NCI-H2107 (cell line): ENCODE data around the gene HSPE1.
"Not testable (repeated sequence)": the region's sequence is repeated elsewhere in the genome, so short reads cannot be mapped to it uniquely, and the experiment has no call there.

Source experiments
- DNase-seq: peaks from one replicate; lab custom pipeline; 2025; lab: John Stamatoyannopoulos, UW

The HSPE1 gene

GRCh38 chr2:197498235-197498936, 1.8 kb upstream of the HSPE1 start:
- DNase-seq = no peak

GRCh38 chr2:197498937-197499593, 1.1 kb upstream of the HSPE1 start:
- peak; percentile 20 for DNase-seq

GRCh38 chr2:197500503-197501131, 438 bp downstream of the HSPE1 start:
- DNase-seq = no peak

GRCh38 chr2:197502201-197502600, 2.0 kb downstream of the HSPE1 start:
- no peak for DNase-seq

- DNase-seq = no peak
These were observed 2.5 kb downstream of the HSPE1 start for GRCh38 chr2:197502685-197503084.

- DNase-seq = no peak
These were observed 3.8 kb downstream of the HSPE1 start for GRCh38 chr2:197504000-197504399.

GRCh38 chr2:197504512-197504911, 4.3 kb downstream of the HSPE1 start:
- no peak for DNase-seq

GRCh38 chr2:197506658-197507057, 6.5 kb downstream of the HSPE1 start:
- no peak for DNase-seq

- no peak for DNase-seq
These were observed 13.7 kb downstream of the HSPE1 start for GRCh38 chr2:197513915-197514314.

GRCh38 chr2:197514754-197515153, 14.6 kb downstream of the HSPE1 start:
- DNase-seq = no peak

- no peak for DNase-seq
These were observed 15.1 kb downstream of the HSPE1 start for GRCh38 chr2:197515315-197515738.

GRCh38 chr2:197515739-197516392, 15.7 kb downstream of the HSPE1 start, which contains the start of gene MOB4:
Gene MOB4, plus strand, starts transcription at chr2:197516066. Its CDS starts 21 bp downstream, at chr2:197516087.
- DNase-seq = peak; percentile 82

- no peak for DNase-seq
These were observed 16.2 kb downstream of the HSPE1 start for GRCh38 chr2:197516393-197516761.

- DNase-seq = no peak
These were observed 17.0 kb downstream of the HSPE1 start for GRCh38 chr2:197517150-197517549.

- DNase-seq = no peak
These were observed 38.2 kb downstream of the HSPE1 start for GRCh38 chr2:197538412-197538811.

- no peak for DNase-seq
These were observed 39.6 kb downstream of the HSPE1 start for GRCh38 chr2:197539734-197540133.

- DNase-seq = no peak
These were observed 43.0 kb downstream of the HSPE1 start for GRCh38 chr2:197543206-197543605.

- DNase-seq = no peak
These were observed 47.2 kb downstream of the HSPE1 start for GRCh38 chr2:197547163-197547900.

GRCh38 chr2:197548582-197548981, 48.4 kb downstream of the HSPE1 start:
- DNase-seq = no peak

- DNase-seq = not testable (repeated sequence)
These were observed 51.1 kb downstream of the HSPE1 start for GRCh38 chr2:197551260-197551659.
